AG04449 (cell line): ENCODE results near the gene CARD18.

Experiments
- CTCF ChIA-PET: fragments of 350-600 bp; formaldehyde crosslinking; extraction: SDS; loops from one replicate; lab custom pipeline; 2021; ENCODE audit warnings: antibody characterized with exemption; lab: Yijun Ruan, JAX
- POLR2A ChIA-PET: fragments of 400-600, 350-600 bp; formaldehyde crosslinking; extraction: SDS; loops from one replicate; lab custom pipeline; 2020; ENCODE audit warnings: antibody characterized with exemption, inconsistent platforms; lab: Yijun Ruan, JAX
- DNase-seq: peaks from one replicate; pipeline ENCODE4 v3.0.0-alpha.2; 2010; ENCODE audit warnings: low read depth, low spot score
- H3K4me3 ChIP-seq: 2 replicates; pipeline ENCODE4 v1.5.1; 2011; ENCODE audit warnings: low read depth, mild to moderate bottlenecking, control low read depth, low read length
- TF ChIP-seq, protein P1 (sequence below): IDR thresholded peaks from one replicate; pipeline ENCODE4 v1.5.1; 2011; ENCODE audit warnings: mild to moderate bottlenecking, moderate library complexity, low read length, control low read depth, inconsistent platforms; ENCODE audit not compliant: insufficient read depth; ENCODE audit errors: missing control alignments

Gene CARD18, protein sequence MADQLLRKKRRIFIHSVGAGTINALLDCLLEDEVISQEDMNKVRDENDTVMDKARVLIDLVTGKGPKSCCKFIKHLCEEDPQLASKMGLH

DNA sequence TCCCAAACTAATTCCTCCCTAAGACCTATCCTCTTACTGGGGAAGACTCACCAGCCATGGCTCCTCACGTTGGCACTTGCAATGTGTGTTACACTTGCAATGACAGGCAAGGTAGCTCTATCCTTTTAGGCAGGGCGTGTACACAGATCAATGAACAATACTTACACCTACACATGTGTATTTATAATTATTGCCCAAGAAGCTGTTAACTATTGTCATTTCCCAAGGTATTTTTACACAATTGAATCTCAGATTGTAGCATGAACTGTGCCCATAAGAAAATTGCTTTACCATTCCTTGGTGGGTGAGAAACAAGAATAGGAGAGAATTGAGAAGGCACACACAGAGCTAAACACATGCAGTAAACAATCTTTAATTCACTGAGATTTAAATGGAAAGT is at the start of gene CARD18:
CARD18 (minus strand) TSS at position 101 of the 400 bp plus-strand sequence; CDS start at position 58, 43 bp downstream.
- no peak within 1 kb of the TSS for H3K4me3 ChIP-seq
- CTCF ChIA-PET: no interaction called here
- POLR2A ChIA-PET: no interaction called here
- no peak for DNase-seq
- TF ChIP-seq, protein P1, sequence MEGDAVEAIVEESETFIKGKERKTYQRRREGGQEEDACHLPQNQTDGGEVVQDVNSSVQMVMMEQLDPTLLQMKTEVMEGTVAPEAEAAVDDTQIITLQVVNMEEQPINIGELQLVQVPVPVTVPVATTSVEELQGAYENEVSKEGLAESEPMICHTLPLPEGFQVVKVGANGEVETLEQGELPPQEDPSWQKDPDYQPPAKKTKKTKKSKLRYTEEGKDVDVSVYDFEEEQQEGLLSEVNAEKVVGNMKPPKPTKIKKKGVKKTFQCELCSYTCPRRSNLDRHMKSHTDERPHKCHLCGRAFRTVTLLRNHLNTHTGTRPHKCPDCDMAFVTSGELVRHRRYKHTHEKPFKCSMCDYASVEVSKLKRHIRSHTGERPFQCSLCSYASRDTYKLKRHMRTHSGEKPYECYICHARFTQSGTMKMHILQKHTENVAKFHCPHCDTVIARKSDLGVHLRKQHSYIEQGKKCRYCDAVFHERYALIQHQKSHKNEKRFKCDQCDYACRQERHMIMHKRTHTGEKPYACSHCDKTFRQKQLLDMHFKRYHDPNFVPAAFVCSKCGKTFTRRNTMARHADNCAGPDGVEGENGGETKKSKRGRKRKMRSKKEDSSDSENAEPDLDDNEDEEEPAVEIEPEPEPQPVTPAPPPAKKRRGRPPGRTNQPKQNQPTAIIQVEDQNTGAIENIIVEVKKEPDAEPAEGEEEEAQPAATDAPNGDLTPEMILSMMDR: no peak

DNA sequence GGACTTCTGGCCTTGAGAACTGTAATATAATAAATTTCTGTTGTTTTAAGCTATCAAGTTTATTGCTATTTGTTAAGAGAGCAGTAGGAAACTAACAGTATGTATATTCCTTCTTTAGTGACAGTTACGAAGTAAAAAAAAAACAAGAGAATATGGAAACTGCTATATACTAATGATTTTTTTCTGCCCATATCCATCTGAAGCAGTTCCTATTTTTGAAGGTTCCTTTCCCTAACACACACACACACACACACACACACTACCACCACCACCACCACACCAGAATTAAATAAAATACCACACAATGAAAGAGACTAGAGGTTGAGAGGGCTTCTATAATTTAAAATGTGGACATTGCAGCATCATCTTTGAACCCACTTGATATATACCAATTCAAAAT is 44.4 kb upstream of the CARD18 start:
- TF ChIP-seq, protein P1: no peak
- CTCF ChIA-PET: no interaction called here
- no peak overlapping the region for H3K4me3 ChIP-seq
- POLR2A ChIA-PET: no interaction called here
- no peak for DNase-seq

DNA sequence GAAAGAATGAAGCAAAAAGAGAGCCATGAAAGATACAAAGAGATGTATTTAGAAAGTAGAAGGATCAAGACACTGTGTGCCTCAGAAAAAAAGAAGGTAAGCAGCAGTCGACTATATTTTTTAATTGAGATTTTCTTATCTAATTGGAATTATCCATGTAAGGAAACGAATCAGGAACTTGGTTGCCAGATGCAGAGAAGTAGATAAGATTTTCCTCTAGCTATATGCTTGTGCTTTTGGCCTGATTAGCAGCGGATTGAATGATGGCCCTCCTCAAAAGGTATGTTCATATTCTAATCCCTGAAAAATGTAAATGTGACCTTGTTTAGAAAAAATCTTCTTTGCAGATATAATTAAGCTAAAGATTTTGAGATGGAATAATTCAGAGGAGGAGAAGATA is 43.9 kb upstream of the CARD18 start:
- H3K4me3 ChIP-seq: no peak overlapping the region
- CTCF ChIA-PET: no interaction called here
- TF ChIP-seq, protein P1: no peak
- no peak for DNase-seq
- POLR2A ChIA-PET: no interaction called here

DNA sequence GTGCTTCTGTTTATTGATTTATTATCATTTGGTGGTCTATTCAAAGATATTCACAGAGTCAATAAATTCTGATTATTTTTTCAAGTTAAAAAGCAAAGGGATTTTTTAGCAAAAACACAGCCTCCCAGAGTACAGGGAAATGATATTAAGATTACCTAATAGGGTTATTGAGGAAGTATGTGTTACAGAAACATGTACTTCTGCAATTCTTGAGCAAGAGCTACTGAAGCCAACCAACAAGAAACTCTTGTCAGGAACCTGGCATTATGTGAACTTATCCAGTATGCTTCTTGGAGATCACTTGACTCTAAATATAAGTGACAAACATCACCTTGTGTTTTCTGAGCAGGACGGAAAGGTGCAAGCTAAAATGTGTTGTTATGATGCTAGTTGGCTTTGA is 42.0 kb upstream of the CARD18 start:
- DNase-seq: peak; percentile 17
- ChIA-PET CTCF (no interaction called here), POLR2A (no interaction called here)
- no peak overlapping the region for H3K4me3 ChIP-seq
- TF ChIP-seq, protein P1: no peak

DNA sequence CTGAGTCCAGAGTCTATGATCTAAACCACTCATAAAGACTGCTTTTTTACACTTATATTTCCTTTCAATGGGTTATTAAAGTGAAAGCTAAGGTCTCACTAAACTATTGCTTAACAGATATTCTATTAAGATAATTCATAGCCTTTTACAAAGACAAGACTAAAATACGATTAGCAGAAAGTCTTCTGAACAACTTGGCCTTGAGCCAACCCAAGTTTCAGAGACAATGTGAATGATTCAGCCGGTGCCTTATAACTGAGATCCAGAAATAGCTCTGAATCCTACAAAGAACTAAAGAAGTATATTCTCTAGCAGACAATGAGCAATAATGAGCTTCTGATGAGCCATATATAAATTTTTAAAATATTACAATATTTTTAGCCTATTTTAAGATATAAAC is 41.5 kb upstream of the CARD18 start:
- ChIA-PET CTCF (no interaction called here), POLR2A (no interaction called here)
- DNase-seq: no peak

DNA sequence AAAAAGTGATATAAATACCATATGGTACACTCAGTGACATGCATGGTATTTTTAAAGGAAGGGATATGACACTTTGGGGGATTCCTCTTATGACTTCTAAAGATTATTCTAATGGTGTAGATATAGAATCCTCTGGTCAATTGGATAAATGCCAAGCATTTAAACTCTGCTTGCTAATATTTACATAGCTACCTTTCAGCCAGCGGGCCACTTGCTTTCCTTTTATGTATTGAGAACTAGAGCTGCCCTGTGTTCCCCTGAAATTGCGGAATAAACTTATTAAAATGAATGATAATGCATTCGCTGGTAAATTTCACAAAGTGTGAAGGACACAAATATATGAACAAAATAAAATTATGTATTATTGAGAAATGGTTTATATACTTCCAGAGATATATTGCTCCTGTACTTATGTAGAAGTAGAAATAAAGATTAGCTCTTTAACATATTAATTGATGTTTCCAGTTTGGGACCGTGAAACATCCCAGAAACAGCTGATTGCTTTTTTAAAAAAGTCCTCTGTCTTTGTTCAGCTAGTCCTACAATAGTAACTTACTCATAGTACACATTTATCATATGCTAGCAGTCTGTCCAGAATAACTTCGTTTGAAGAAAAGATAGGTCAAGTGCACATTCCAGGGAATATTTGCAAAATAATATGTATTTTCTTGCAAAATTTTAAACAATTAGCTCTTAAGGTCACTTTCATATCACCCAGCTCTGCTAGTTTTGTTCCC is 40.1 kb upstream of the CARD18 start:
- TF ChIP-seq, protein P1: no peak
- no peak overlapping the region for H3K4me3 ChIP-seq
- CTCF ChIA-PET: no interaction called here
- POLR2A ChIA-PET: no interaction called here
- DNase-seq: no peak

More for the DNA sequence above, 41.5 kb upstream of the CARD18 start:
- no peak overlapping the region for H3K4me3 ChIP-seq
- TF ChIP-seq, protein P1: no peak
